Neutrophil (primary cell): ENCODE measurements around the gene ZNF433.

Experiments
- H3K27ac ChIP-seq: fragments of 200-600 bp; sonication (generic); 2 replicates; pipeline ENCODE4 v1.5.1; 2016; ENCODE audit warnings: mild to moderate bottlenecking, moderate library complexity
- H3K27me3 ChIP-seq: fragments of 200-600 bp; sonication (generic); 2 replicates; pipeline ENCODE4 v1.6.0; 2016; ENCODE audit warnings: mild to moderate bottlenecking
- H3K36me3 ChIP-seq: fragments of 200-600 bp; sonication (generic); 2 replicates; pipeline ENCODE4 v1.5.1; 2017
- H3K4me1 ChIP-seq, 2 experiments: fragments of 200-600 bp in 1 of 2; sonication (generic) in 1 of 2; 1 replicate in 1 of 2; 2 replicates in 1 of 2; pipeline versions ENCODE4 v1.5.1 to v1.6.1; 2013 to 2016; ENCODE audit warnings: low read depth in 1 of 2, low read length in 1 of 2, mild to moderate bottlenecking in 1 of 2, moderate library complexity in 1 of 2; ENCODE audit not compliant: control insufficient read depth in 1 of 2, insufficient read depth in 1 of 2
- H3K4me3 ChIP-seq, 2 experiments: fragments of 200-600 bp in 1 of 2; sonication (generic) in 1 of 2; 1 replicate in 1 of 2; 2 replicates in 1 of 2; pipeline ENCODE4 v1.5.1; 2013 to 2016; ENCODE audit warnings: low read depth in 1 of 2, low read length in 1 of 2, mild to moderate bottlenecking in 1 of 2, moderate library complexity in 1 of 2
- H3K9me3 ChIP-seq: fragments of 200-600 bp; sonication (generic); 2 replicates; pipeline ENCODE4 v1.5.1; 2016
- TF ChIP-seq, protein P1 (sequence below): fragments of 200-600 bp; sonication (generic); IDR thresholded peaks from 2 replicates; pipeline ENCODE4 v1.5.1; 2016; ENCODE audit warnings: antibody characterized with exemption

ZNF433 gene

DNA sequence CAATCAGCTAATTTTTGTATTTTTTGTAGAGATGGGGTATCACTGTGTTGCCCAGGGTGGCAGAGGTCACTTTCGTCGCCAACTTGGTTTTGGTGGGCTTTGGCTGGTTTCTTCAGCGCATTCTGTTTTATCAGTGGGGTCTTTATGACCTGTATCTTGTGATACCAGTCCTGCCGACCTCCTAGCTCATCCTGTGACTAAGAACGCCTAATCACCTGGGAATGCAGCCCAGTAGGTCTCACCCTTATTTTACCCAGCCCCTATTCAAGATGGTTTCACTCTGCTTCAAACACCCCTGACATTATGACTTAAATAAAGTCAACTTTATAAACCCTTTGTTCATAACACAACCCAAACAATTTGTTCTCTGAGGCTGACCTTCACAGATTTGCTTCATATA is 20.3 kb upstream of the ZNF433 start:
- H3K36me3 ChIP-seq: no peaks in the 10 kb centered on the region
- H3K27ac ChIP-seq: no peak overlapping the region
- no peak overlapping the region for H3K4me3 ChIP-seq
- TF ChIP-seq, protein P1, sequence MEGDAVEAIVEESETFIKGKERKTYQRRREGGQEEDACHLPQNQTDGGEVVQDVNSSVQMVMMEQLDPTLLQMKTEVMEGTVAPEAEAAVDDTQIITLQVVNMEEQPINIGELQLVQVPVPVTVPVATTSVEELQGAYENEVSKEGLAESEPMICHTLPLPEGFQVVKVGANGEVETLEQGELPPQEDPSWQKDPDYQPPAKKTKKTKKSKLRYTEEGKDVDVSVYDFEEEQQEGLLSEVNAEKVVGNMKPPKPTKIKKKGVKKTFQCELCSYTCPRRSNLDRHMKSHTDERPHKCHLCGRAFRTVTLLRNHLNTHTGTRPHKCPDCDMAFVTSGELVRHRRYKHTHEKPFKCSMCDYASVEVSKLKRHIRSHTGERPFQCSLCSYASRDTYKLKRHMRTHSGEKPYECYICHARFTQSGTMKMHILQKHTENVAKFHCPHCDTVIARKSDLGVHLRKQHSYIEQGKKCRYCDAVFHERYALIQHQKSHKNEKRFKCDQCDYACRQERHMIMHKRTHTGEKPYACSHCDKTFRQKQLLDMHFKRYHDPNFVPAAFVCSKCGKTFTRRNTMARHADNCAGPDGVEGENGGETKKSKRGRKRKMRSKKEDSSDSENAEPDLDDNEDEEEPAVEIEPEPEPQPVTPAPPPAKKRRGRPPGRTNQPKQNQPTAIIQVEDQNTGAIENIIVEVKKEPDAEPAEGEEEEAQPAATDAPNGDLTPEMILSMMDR: no peak
- no peaks in the 10 kb centered on the region for H3K9me3 ChIP-seq
- peaks cover 14 to 20% of the 10 kb centered on the region in 2 experiments for H3K4me1 ChIP-seq
- peaks cover 58% of the 10 kb centered on the region for H3K27me3 ChIP-seq

DNA sequence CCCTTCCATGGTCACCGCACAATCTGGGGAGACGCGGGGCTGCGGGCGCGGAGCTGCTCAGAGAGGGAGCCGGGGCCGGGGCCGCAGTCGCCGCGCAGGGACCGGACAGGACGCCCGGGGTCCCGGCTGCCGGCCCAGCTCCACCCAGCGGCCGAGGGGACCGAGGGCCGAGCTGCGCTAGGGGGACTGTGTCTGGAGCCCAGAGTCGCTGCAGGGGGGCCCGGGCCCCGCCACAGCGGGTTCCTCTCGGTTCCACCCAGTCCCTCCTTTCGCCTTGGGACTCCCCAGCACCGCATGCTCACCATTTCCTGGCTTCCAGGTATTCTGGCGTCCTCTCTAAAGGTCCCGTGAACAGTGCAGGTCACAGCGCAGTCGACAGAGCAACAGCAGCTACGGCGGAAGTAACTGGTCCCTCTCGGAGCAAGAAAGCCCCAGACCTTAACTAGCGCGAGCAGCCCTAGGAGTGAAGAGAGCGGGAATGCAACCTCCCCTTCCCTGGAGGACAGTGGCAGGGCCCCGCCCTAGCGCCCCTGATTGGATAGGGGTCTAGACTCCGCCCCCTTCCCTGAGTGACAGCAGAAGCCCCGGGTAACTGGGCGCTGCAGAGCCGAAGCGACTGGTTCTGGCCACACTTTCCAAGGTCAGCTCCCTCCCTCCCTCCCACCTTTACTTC is 17.2 kb upstream of the ZNF433 start, which contains the start of gene ZNF878:
Gene ZNF878, minus strand, starts transcription at position 465 of the 673 bp plus-strand sequence. Its CDS starts 160 bp downstream, at position 305.
- H3K4me3 ChIP-seq: peak within 1 kb of the TSS; percentile 45 to 54
- peaks cover 14% of the 10 kb centered on the region in 2 experiments for H3K4me1 ChIP-seq
- H3K9me3 ChIP-seq: no peaks in the 10 kb centered on the region
- TF ChIP-seq, protein P1: no peak
- no peaks in the 10 kb centered on the region for H3K36me3 ChIP-seq
- no peak within 1 kb of the TSS for H3K27ac ChIP-seq
- H3K27me3 ChIP-seq: peaks cover 58% of the 10 kb centered on the region

DNA sequence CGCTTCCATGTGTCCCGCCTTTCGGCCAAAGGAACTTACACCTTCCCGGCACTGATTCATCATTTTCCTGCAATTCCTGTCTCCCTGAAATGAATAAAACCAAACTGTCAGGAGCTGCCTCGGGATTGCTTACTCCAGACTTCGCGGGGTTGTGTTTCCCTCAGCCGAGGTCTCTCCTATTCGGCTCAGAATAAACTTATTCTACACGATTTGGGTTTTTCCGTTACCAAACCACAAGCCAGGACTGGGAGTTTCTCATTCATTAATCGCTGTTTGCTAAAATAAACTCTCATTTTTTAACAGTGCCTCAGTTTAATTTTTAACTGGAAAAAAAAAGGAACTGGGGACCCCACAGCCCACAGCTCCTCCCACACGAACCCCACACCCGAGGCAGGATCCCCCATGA is 16.6 kb upstream of the ZNF433 start:
- no peaks in the 10 kb centered on the region for H3K9me3 ChIP-seq
- H3K4me1 ChIP-seq: peaks cover 14% of the 10 kb centered on the region in 2 experiments
- peaks cover 58% of the 10 kb centered on the region for H3K27me3 ChIP-seq
- H3K36me3 ChIP-seq: no peaks in the 10 kb centered on the region
- H3K4me3 ChIP-seq: peak overlapping the region; percentile 45 to 54
- TF ChIP-seq, protein P1: no peak
- no peak overlapping the region for H3K27ac ChIP-seq

DNA sequence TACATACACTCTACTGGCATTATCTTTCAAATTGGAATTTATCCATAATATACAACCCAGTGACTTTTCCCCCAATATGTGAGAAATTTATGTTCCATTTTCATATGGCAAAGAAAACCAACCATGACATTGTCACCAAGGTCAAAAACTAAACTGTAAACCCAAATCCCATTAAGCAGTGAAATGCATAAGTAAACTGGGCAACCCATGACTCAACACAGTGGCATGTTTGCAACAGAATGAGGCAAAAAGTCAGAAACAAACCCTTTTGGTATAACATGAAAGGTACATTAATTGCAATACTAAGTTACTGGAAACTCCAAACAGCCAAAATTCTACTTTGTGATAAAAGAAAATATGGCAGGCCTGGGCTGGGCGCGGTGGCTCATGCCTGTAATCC is 12.4 kb upstream of the ZNF433 start:
- Histone ChIP-seq H3K36me3 (no peaks in the 10 kb centered on the region), H3K4me1 (peaks cover 10 to 12% of the 10 kb centered on the region in 2 experiments), H3K27me3 (peaks cover 25% of the 10 kb centered on the region), H3K9me3 (peaks cover 35% of the 10 kb centered on the region), H3K27ac (no peak overlapping the region), H3K4me3 (no peak overlapping the region)
- TF ChIP-seq, protein P1: no peak

DNA sequence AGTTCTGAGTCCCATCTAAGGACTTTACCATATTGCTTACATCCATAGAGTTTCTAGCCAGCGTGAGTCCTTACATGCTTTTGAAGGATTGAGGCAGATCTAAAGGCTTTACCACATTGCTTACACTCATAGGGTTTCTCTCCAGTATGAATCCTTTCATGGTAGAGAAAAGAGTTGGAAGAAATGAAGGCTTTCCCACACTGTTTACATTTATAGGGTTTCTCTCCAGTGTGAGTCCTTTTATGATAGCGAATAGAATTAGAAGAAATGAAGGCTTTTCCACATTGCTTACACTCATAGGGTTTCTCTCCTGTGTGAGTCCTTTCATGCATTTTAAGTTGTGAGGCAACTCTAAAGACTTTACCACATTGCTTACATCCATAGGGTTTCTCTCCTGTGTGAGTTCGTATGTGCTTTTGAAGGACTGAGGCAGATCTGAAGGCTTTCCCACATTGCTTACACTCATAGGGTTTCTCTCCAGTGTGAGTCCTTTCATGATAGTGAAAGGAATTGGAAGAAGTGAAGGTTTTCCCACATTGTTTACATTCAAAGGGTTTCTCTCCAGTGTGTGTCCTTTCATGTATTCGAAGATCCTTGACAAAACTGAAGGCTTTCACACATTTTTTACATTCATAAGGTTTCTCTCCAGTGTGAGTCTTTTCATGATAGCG is 8.4 kb upstream of the ZNF433 start:
- H3K9me3 ChIP-seq: peaks cover 35% of the 10 kb centered on the region
- H3K4me1 ChIP-seq: no peaks in the 10 kb centered on the region
- no peaks in the 10 kb centered on the region for H3K36me3 ChIP-seq
- H3K27ac ChIP-seq: no peak overlapping the region
- TF ChIP-seq, protein P1: no peak
- no peaks in the 10 kb centered on the region for H3K27me3 ChIP-seq
- no peak overlapping the region for H3K4me3 ChIP-seq
